ENCODE measurements around the gene ZNF266. TPM values are rescaled to one million over a fixed set of nuclear protein-coding genes. Genes with fewer than 3 reads are reported as not detected.
A peak's percentile ranks its signal among the peaks of the same experiment; 100 is the strongest.

Gene ZNF266
- 10 to 100 TPM; 19.1 to 34.4 (median 29.8) TPM for total RNA-seq

GRCh38 chr19:9435279-9436268, at the start of gene ZNF266:
TSS of gene ZNF266 (minus strand) at chr19:9435573. CDS start at chr19:9420089, 15,484 bp downstream.
- TF ChIP-seq POLR2A (IDR thresholded peaks at IDR 0.05) = no peak
- peak in 1 of 3 donors; percentile 82 for TF ChIP-seq CTCF (IDR thresholded peaks at IDR 0.05)
- 14 to 18% methylated on average over 44 to 53 of the region's 56 CpGs for WGBS, 2 donors
- H3K4me3 ChIP-seq (ENCODE audit: low read depth, poor library complexity, severe bottlenecking) = peak within 1 kb of the TSS; percentile 82
- intact Hi-C loops (cut with DNase I; ENCODE audit: low total_unique reads) = no loop called here
- peak; percentile 86 to 97 for DNase-seq (ENCODE audit: low spot score in 2 of 2)

GRCh38 chr19:9485140-9485539, 49.8 kb upstream of the ZNF266 start:
- intact Hi-C loops (cut with DNase I; ENCODE audit: low total_unique reads) = no loop called here
- WGBS, 2 donors = 79 to 80% methylated on average over 2 of the region's 2 CpGs
- DNase-seq (ENCODE audit: low spot score in 2 of 2) = no peak
- H3K4me3 ChIP-seq (ENCODE audit: low read depth, poor library complexity, severe bottlenecking) = no peak overlapping the region
- TF ChIP-seq POLR2A (IDR thresholded peaks at IDR 0.05) = no peak
- no peak for TF ChIP-seq CTCF (IDR thresholded peaks at IDR 0.05)

GRCh38 chr19:9474975-9475374, 39.6 kb upstream of the ZNF266 start:
- intact Hi-C loops (cut with DNase I; ENCODE audit: low total_unique reads) = no loop called here
- TF ChIP-seq CTCF (IDR thresholded peaks at IDR 0.05) = no peak
- no peak for TF ChIP-seq POLR2A (IDR thresholded peaks at IDR 0.05)
- DNase-seq (ENCODE audit: low spot score in 2 of 2) = no peak
- no peak overlapping the region for H3K4me3 ChIP-seq (ENCODE audit: low read depth, poor library complexity, severe bottlenecking)

- no peak for DNase-seq (ENCODE audit: low spot score in 2 of 2)
- no peak overlapping the region for H3K4me3 ChIP-seq (ENCODE audit: low read depth, poor library complexity, severe bottlenecking)
- WGBS, 2 donors = 90 to 91% methylated on average over 7 of the region's 7 CpGs
- TF ChIP-seq CTCF (IDR thresholded peaks at IDR 0.05) = no peak
- no peak for TF ChIP-seq POLR2A (IDR thresholded peaks at IDR 0.05)
- intact Hi-C loops (cut with DNase I; ENCODE audit: low total_unique reads) = no loop called here
Observed at GRCh38 chr19:9467161-9467560, 31.8 kb upstream of the ZNF266 start.

- TF ChIP-seq CTCF (IDR thresholded peaks at IDR 0.05) (no peak), POLR2A (IDR thresholded peaks at IDR 0.05) (no peak)
- 86 to 91% methylated on average over 4 of the region's 4 CpGs for WGBS, 2 donors
- intact Hi-C loops (cut with DNase I; ENCODE audit: low total_unique reads) = no loop called here
Observed at GRCh38 chr19:9461938-9462337, 26.6 kb upstream of the ZNF266 start.

More at GRCh38 chr19:9461938-9462337, 26.6 kb upstream of the ZNF266 start:
- no peak for DNase-seq (ENCODE audit: low spot score in 2 of 2)
- no peak overlapping the region for H3K4me3 ChIP-seq (ENCODE audit: low read depth, poor library complexity, severe bottlenecking)

Data from lower leg skin (tissue), 4 donors.